SK-N-SH (cell line): Measurements from ENCODE around the gene CDCP2. TPM values are rescaled to one million over a fixed set of nuclear protein-coding genes. Genes with fewer than 3 reads are reported as not detected.

Source experiments
- CTCF ChIA-PET: fragments of 300-600, 350-600 bp; formaldehyde crosslinking; extraction: SDS; loops from one replicate; lab custom pipeline; 2021; lab: Yijun Ruan, JAX
- POLR2A ChIA-PET: fragments of 350-600 bp; sonication (Branson Sonifier 250); formaldehyde crosslinking; extraction: SDS; loops from one replicate; lab custom pipeline; 2020; ENCODE audit warnings: antibody characterized with exemption, inconsistent platforms; lab: Yijun Ruan, JAX
- DNase-seq: peaks from one replicate; pipeline ENCODE4 v3.0.0; 2012
- H2AFZ ChIP-seq: fragments of 200-600 bp; sonication (generic); 2 replicates; pipeline ENCODE4 v1.8.1; 2016; ENCODE audit warnings: antibody characterized with exemption, mild to moderate bottlenecking, low read depth
- H3F3A ChIP-seq: fragments of 200-600 bp; sonication (generic); replicated peaks from 2 replicates; pipeline ENCODE3; 2016; ENCODE audit warnings: antibody characterized with exemption, mild to moderate bottlenecking; ENCODE audit not compliant: insufficient read depth
- H3K27ac ChIP-seq, 2 experiments: fragments of 200-500 bp in 1 of 2; fragments of 200-600 bp in 1 of 2; sonication (Bioruptor generic) in 1 of 2; sonication (generic), shearing (Covaris generic) in 1 of 2; 2 replicates each; pipeline versions ENCODE4 v1.5.1 to v1.6.1; 2014 to 2016; ENCODE audit warnings: low read depth in 2 of 2, inconsistent platforms in 1 of 2, low read length in 1 of 2, mild to moderate bottlenecking in 1 of 2, mixed read lengths in 1 of 2
- H3K27me3 ChIP-seq: fragments of 200-600 bp; sonication (generic), shearing (Covaris generic); 2 replicates; pipeline ENCODE4 v1.6.1; 2016; ENCODE audit warnings: mixed run types; ENCODE audit not compliant: insufficient read depth
- H3K36me3 ChIP-seq, 2 experiments: fragments of 200-500 bp in 1 of 2; fragments of 200-600 bp in 1 of 2; sonication (Bioruptor generic) in 1 of 2; sonication (generic) in 1 of 2; replicated peaks in 1 of 2; 2 replicates each; pipeline versions ENCODE3 to v1.5.1; 2014 to 2016; ENCODE audit warnings: low read length in 1 of 2, mild to moderate bottlenecking in 1 of 2; ENCODE audit not compliant: insufficient read depth in 2 of 2, control insufficient read depth in 1 of 2
- H3K4me1 ChIP-seq, 2 experiments: fragments of 200-500 bp in 1 of 2; fragments of 200-600 bp in 1 of 2; sonication (Bioruptor generic) in 1 of 2; sonication (generic), shearing (Covaris generic) in 1 of 2; 2 replicates each; pipeline versions ENCODE4 v1.5.1 to v1.6.1; 2014 to 2016; ENCODE audit warnings: low read depth in 1 of 2, low read length in 1 of 2, mixed run types in 1 of 2; ENCODE audit not compliant: insufficient read depth in 2 of 2, control insufficient read depth in 1 of 2
- H3K4me2 ChIP-seq: fragments of 200-600 bp; sonication (generic), shearing (Covaris generic); 2 replicates; pipeline ENCODE4 v1.6.1; 2017; ENCODE audit warnings: mixed run types
- H3K4me3 ChIP-seq, 2 experiments: fragments of 200-500 bp in 1 of 2; fragments of 200-600 bp in 1 of 2; sonication (Bioruptor generic) in 1 of 2; sonication (generic), shearing (Covaris generic) in 1 of 2; 2 replicates each; pipeline versions ENCODE4 v1.5.1 to v1.8.1; 2014 to 2016; ENCODE audit warnings: low read depth in 2 of 2, inconsistent platforms in 1 of 2, low read length in 1 of 2, mild to moderate bottlenecking in 1 of 2, mixed read lengths in 1 of 2, moderate library complexity in 1 of 2
- H3K79me2 ChIP-seq: fragments of 200-600 bp; sonication (generic); 2 replicates; pipeline ENCODE4 v1.8.1; 2017; ENCODE audit warnings: mild to moderate bottlenecking; ENCODE audit not compliant: insufficient read depth
- H3K9ac ChIP-seq: fragments of 200-600 bp; sonication (generic); 2 replicates; pipeline ENCODE4 v1.6.1; 2017; ENCODE audit warnings: mixed run types
- H3K9me2 ChIP-seq: fragments of 200-600 bp; sonication (generic); 2 replicates; pipeline ENCODE4 v1.6.1; 2017; ENCODE audit warnings: mixed run types
- H3K9me3 ChIP-seq: fragments of 200-600 bp; sonication (generic); 2 replicates; pipeline ENCODE4 v1.6.1; 2017; ENCODE audit warnings: mixed run types, mild to moderate bottlenecking, moderate library complexity
- H4K20me1 ChIP-seq: fragments of 200-600 bp; sonication (generic); 2 replicates; pipeline ENCODE4 v1.6.1; 2017; ENCODE audit warnings: mild to moderate bottlenecking, mixed run types; ENCODE audit not compliant: insufficient read depth
- CHD2 ChIP-seq: fragments of 150-350 bp; IDR thresholded peaks from 2 replicates; pipeline ENCODE4 v1.6.1; 2018; ENCODE audit warnings: low read length; ENCODE audit not compliant: partially characterized antibody
- ELF1 ChIP-seq: IDR thresholded peaks from 2 replicates; pipeline ENCODE4 v1.4.0; 2012
- FOXM1 ChIP-seq: IDR thresholded peaks from 2 replicates; pipeline ENCODE4 v1.4.0; 2012; ENCODE audit warnings: low read depth, mild to moderate bottlenecking
- GABPA ChIP-seq: IDR thresholded peaks from 2 replicates; pipeline ENCODE4 v1.4.0; 2012; ENCODE audit warnings: low read depth, mild to moderate bottlenecking
- GATA2 ChIP-seq: sonication (generic); formaldehyde crosslinking; IDR thresholded peaks from 2 replicates; pipeline ENCODE4 v1.5.0; 2020; ENCODE audit warnings: mild to moderate bottlenecking, missing genetic modification reagents
- NFIC ChIP-seq: IDR thresholded peaks from 2 replicates; pipeline ENCODE4 v1.4.0; 2012; ENCODE audit warnings: borderline replicate concordance
- POLR2AphosphoS5 ChIP-seq: IDR thresholded peaks from 2 replicates; pipeline ENCODE4 v1.6.1; 2012; ENCODE audit warnings: low read depth, low read length
- RAD21 ChIP-seq: IDR thresholded peaks from 2 replicates; pipeline ENCODE4 v1.6.1; 2012; ENCODE audit warnings: mild to moderate bottlenecking, low read length
- RCOR1 ChIP-seq: fragments of 150-350 bp; IDR thresholded peaks from 2 replicates; pipeline ENCODE4 v1.6.1; 2017; ENCODE audit warnings: antibody characterized with exemption, low read length
- RFX5 ChIP-seq: IDR thresholded peaks from 2 replicates; pipeline ENCODE4 v1.6.1; 2012; ENCODE audit warnings: mild to moderate bottlenecking, improper control_type of control experiment, low read length
- RXRA ChIP-seq: IDR thresholded peaks from 2 replicates; pipeline ENCODE4 v1.4.0; 2012; ENCODE audit warnings: low read depth, mild to moderate bottlenecking, borderline replicate concordance
- SMC3 ChIP-seq: IDR thresholded peaks from 2 replicates; pipeline ENCODE4 v1.6.1; 2012; ENCODE audit warnings: low read depth, low read length, improper control_type of control experiment
- TEAD4 ChIP-seq: IDR thresholded peaks from 2 replicates; pipeline ENCODE4 v1.4.0; 2012; ENCODE audit warnings: mild to moderate bottlenecking, borderline replicate concordance; ENCODE audit not compliant: insufficient read depth
- USF1 ChIP-seq: IDR thresholded peaks from 2 replicates; pipeline ENCODE4 v1.4.0; 2012; ENCODE audit warnings: low read depth, borderline replicate concordance
- USF2 ChIP-seq: fragments of 150-350 bp; IDR thresholded peaks from 2 replicates; pipeline ENCODE4 v1.6.1; 2017; ENCODE audit warnings: antibody characterized with exemption, low read length, low read depth, borderline replicate concordance
- YY1 ChIP-seq: IDR thresholded peaks from 2 replicates; pipeline ENCODE4 v1.4.0; 2012; ENCODE audit warnings: low read depth, mild to moderate bottlenecking
- ZBTB33 ChIP-seq: IDR thresholded peaks from 2 replicates; pipeline ENCODE4 v1.4.0; 2012; ENCODE audit warnings: low read depth, borderline replicate concordance
- WGBS: methylation state at CpG from one replicate; pipeline ENCODE4 v1.1.6; 2017; ENCODE audit warnings: low lambda C conversion rate; 5-methylcytosine and 5-hydroxymethylcytosine counted together
- polyA plus RNA-seq, 3 experiments: library from polyadenylated mRNA; depleted of rRNA; stranded (reverse); fragments of >200 nt; gene quantifications; 2 replicates each; pipeline ENCODE4 v1.2.3, GENCODE V29; 2012
- TF ChIP-seq, protein P1 (sequence below): IDR thresholded peaks from 2 replicates; pipeline ENCODE4 v1.6.1; 2012; ENCODE audit warnings: mild to moderate bottlenecking, low read depth, low read length, moderate library complexity

CDCP2 gene
- polyA plus RNA-seq, 1 of the 3 experiments (the other 2 are of a cell fraction) = not detected

GRCh38 chr1:54100500-54100899 lies 52.3 kb downstream of the CDCP2 start:
- Histone ChIP-seq H3K36me3 (peaks cover 0 to 18% of the 10 kb centered on the region in 2 experiments), H3K27me3 (no peaks in the 10 kb centered on the region), H3K79me2 (no peaks in the 10 kb centered on the region), H3K9me2 (no peaks in the 10 kb centered on the region), H3K4me1 (peaks cover 0 to 12% of the 10 kb centered on the region in 2 experiments; a peak in 1 of 4 replicates), H4K20me1 (no peaks in the 10 kb centered on the region), H3F3A (no peaks in the 10 kb centered on the region), H3K4me2 (no peak overlapping the region), H3K9me3 (no peaks in the 10 kb centered on the region), H2AFZ (no peak overlapping the region), H3K4me3 (no peak overlapping the region), H3K27ac (peak overlapping the region in 1 of 2 experiments; percentile 17; a peak in 1 of 4 replicates), H3K9ac (no peak overlapping the region)
- ChIA-PET CTCF (interaction anchor here (0.8 to 4.3 kb wide), 2 partner anchors 19 to 240 kb away, joined by 3 to 16 read pairs; no protein-coding TSS in a partner anchor), POLR2A (no interaction called here)
- DNase-seq = no peak
- WGBS = 90% methylated on average over 2 of the region's 2 CpGs
- TF ChIP-seq GATA2 (no peak), SMC3 (no peak), USF1 (no peak), USF2 (no peak), YY1 (no peak), TEAD4 (no peak), POLR2AphosphoS5 (no peak), ELF1 (no peak)

GRCh38 chr1:54099061-54099610 lies 53.7 kb downstream of the CDCP2 start:
- no peaks in the 10 kb centered on the region for H3F3A ChIP-seq
- peaks cover 0 to 18% of the 10 kb centered on the region in 2 experiments for H3K36me3 ChIP-seq
- no peak overlapping the region for H3K9ac ChIP-seq
- no peak overlapping the region for H3K4me3 ChIP-seq
- POLR2A ChIA-PET = no interaction called here
- H3K4me2 ChIP-seq = no peak overlapping the region
- no peak for DNase-seq
- 98% methylated on average over 6 of the region's 6 CpGs for WGBS
- H3K79me2 ChIP-seq = no peaks in the 10 kb centered on the region
- no peaks in the 10 kb centered on the region for H3K9me2 ChIP-seq
- peaks cover 0 to 16% of the 10 kb centered on the region in 2 experiments; a peak in 1 of 4 replicates for H3K4me1 ChIP-seq
- H3K9me3 ChIP-seq = no peaks in the 10 kb centered on the region
- no peak overlapping the region for H3K27ac ChIP-seq
- H4K20me1 ChIP-seq = no peaks in the 10 kb centered on the region
- H2AFZ ChIP-seq = no peak overlapping the region
- CTCF ChIA-PET = interaction anchor here (1.2 to 4.3 kb wide), 4 partner anchors 8 to 458 kb away, joined by 3 to 16 read pairs (median 4); no protein-coding TSS in a partner anchor
- no peaks in the 10 kb centered on the region for H3K27me3 ChIP-seq
- TF ChIP-seq CHD2 = no peak
- TF ChIP-seq, protein P1, sequence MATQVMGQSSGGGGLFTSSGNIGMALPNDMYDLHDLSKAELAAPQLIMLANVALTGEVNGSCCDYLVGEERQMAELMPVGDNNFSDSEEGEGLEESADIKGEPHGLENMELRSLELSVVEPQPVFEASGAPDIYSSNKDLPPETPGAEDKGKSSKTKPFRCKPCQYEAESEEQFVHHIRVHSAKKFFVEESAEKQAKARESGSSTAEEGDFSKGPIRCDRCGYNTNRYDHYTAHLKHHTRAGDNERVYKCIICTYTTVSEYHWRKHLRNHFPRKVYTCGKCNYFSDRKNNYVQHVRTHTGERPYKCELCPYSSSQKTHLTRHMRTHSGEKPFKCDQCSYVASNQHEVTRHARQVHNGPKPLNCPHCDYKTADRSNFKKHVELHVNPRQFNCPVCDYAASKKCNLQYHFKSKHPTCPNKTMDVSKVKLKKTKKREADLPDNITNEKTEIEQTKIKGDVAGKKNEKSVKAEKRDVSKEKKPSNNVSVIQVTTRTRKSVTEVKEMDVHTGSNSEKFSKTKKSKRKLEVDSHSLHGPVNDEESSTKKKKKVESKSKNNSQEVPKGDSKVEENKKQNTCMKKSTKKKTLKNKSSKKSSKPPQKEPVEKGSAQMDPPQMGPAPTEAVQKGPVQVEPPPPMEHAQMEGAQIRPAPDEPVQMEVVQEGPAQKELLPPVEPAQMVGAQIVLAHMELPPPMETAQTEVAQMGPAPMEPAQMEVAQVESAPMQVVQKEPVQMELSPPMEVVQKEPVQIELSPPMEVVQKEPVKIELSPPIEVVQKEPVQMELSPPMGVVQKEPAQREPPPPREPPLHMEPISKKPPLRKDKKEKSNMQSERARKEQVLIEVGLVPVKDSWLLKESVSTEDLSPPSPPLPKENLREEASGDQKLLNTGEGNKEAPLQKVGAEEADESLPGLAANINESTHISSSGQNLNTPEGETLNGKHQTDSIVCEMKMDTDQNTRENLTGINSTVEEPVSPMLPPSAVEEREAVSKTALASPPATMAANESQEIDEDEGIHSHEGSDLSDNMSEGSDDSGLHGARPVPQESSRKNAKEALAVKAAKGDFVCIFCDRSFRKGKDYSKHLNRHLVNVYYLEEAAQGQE = no peak
- no peak for TF ChIP-seq USF2
- TF ChIP-seq POLR2AphosphoS5 = no peak
- TF ChIP-seq ZBTB33 = no peak
- TF ChIP-seq RFX5 = no peak
- no peak for TF ChIP-seq RCOR1
- TF ChIP-seq FOXM1 = no peak
- TF ChIP-seq RAD21 = no peak
- TF ChIP-seq RXRA = no peak
- no peak for TF ChIP-seq GABPA
- no peak for TF ChIP-seq SMC3
- no peak for TF ChIP-seq NFIC
- TF ChIP-seq USF1 = no peak
